ENCODE results near the gene WNT8B. TPM values are rescaled to one million over a fixed set of nuclear protein-coding genes. Genes with fewer than 3 reads are reported as not detected.

WNT8B gene
- total RNA-seq, 1 donor from 2014 or later, result not detected

DNA sequence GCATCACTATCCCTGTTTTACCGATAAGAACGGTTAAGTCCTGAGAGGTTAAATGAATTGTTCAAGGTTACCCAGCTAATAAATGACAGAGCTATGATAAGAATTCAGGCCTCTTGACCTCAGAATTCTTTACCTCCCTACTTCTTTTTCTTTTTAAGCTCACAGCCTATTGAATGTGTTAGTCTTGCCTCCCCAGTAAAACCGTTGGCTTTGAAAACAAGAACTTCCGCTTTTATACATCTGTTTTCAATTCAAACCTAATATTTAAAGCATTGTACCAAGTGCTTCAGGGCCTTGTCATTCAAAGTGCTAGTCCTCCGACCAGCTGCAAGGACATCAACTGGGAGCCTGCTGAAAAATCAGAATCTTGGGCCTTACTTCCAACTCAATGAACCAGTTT, 41.3 kb downstream of the WNT8B start:
- TF ChIP-seq, protein P1, sequence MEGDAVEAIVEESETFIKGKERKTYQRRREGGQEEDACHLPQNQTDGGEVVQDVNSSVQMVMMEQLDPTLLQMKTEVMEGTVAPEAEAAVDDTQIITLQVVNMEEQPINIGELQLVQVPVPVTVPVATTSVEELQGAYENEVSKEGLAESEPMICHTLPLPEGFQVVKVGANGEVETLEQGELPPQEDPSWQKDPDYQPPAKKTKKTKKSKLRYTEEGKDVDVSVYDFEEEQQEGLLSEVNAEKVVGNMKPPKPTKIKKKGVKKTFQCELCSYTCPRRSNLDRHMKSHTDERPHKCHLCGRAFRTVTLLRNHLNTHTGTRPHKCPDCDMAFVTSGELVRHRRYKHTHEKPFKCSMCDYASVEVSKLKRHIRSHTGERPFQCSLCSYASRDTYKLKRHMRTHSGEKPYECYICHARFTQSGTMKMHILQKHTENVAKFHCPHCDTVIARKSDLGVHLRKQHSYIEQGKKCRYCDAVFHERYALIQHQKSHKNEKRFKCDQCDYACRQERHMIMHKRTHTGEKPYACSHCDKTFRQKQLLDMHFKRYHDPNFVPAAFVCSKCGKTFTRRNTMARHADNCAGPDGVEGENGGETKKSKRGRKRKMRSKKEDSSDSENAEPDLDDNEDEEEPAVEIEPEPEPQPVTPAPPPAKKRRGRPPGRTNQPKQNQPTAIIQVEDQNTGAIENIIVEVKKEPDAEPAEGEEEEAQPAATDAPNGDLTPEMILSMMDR (IDR thresholded peaks at IDR 0.05; ENCODE audit: borderline replicate concordance), result no peak
- H3K36me3 ChIP-seq, result peaks cover 94% of the 10 kb centered on the region
- intact Hi-C loops (cut with micrococcal nuclease), result no loop called here

DNA sequence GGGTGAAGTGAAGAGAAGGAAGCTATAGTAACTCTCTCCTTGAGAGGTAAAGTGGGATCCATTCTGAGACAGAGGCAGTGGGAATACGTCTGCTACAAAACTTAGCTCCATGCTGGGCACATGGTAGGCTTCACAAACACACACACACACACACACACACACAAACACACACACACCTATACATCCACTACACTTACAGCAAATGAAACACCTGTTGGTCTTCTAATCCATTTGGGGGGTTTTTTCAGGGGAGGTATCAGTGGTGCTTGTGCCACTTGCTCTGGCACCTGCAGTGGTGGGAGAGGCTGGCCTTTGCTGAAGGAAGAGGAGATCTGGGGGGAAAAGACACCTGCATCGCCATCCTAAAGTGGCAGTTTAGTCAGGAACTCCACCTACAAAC, 42.4 kb downstream of the WNT8B start:
- DNase-seq, result no peak
- intact Hi-C loops (cut with micrococcal nuclease), result no loop called here
- no peak overlapping the region for H3K27ac ChIP-seq (replicated peaks)
- no peaks in the 10 kb centered on the region for H3K4me1 ChIP-seq
- TF ChIP-seq, protein P1 (IDR thresholded peaks at IDR 0.05; ENCODE audit: borderline replicate concordance), result no peak
- H3K9me3 ChIP-seq (replicated peaks), result no peaks in the 10 kb centered on the region
- H3K4me3 ChIP-seq, result no peak overlapping the region
- peaks cover 90% of the 10 kb centered on the region for H3K36me3 ChIP-seq
- no peaks in the 10 kb centered on the region for H3K27me3 ChIP-seq (ENCODE audit: low read depth)

More for the DNA sequence above, 41.3 kb downstream of the WNT8B start:
- H3K27ac ChIP-seq (replicated peaks), result no peak overlapping the region
- H3K4me1 ChIP-seq, result no peaks in the 10 kb centered on the region
- DNase-seq, result no peak
- no peaks in the 10 kb centered on the region for H3K9me3 ChIP-seq (replicated peaks)
- H3K27me3 ChIP-seq (ENCODE audit: low read depth), result no peaks in the 10 kb centered on the region
- H3K4me3 ChIP-seq, result no peak overlapping the region

DNA sequence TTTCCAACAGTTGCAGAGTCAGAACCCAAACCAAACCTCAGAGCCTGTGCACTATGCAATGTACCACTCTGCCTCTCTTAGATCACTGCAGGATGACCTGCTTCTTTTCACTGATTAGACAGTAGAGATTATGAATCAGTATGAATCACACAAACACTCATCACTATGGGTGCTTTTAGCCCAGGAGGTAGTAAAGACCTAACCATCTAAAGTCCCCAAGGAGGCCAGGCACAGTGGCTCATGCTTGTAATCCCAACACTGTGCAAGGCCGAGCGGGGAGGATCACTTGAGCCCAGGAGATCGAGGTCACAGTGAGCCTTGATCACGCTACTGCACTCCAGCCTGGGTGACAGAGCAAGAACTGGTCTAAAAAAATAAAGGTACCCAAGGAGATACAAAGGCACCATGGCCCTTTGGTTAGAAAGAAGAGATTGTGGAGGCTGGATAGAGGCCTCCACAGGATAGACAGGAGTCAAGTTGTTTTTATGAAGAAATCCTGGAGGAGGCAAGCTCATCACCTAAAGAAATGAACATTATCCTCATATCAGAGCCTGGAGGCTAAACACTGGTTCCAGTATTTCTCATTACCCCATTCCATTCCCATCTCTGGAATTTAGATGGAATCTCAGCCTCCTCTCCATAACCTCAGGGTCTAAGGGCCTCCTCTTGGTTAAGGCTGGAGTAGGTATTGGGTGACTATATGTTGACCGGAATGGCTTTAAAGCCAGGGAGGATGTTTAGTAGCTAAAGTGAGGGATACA, 44.0 kb downstream of the WNT8B start:
- Histone ChIP-seq H3K4me3 (no peak overlapping the region), H3K27ac (replicated peaks) (no peak overlapping the region), H3K9me3 (replicated peaks) (no peaks in the 10 kb centered on the region), H3K27me3 (ENCODE audit: low read depth) (no peaks in the 10 kb centered on the region), H3K36me3 (peaks cover 87% of the 10 kb centered on the region), H3K4me1 (no peaks in the 10 kb centered on the region)
- intact Hi-C loops (cut with micrococcal nuclease), result no loop called here
- DNase-seq, result no peak
- TF ChIP-seq, protein P1 (IDR thresholded peaks at IDR 0.05; ENCODE audit: borderline replicate concordance), result no peak

DNA sequence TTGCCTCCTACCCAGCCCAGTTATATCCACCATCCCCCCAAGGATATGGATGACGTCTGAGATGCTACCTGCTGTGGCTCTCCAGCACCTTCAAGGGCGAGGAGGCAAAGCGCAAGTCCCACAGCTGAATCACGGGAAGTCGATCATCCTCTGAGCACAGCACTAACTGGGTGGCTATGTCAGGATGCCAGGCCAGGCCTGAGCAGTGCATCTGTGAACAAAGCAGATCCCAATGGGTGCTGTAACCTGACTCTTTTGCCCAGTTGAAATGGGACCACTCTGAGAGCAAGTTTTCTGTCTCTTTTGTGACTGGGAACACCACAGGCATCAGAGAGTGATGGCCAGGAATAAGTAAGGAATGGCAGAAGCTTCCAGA, 44.5 kb downstream of the WNT8B start:
- no peak overlapping the region for H3K4me3 ChIP-seq
- no peaks in the 10 kb centered on the region for H3K27me3 ChIP-seq (ENCODE audit: low read depth)
- intact Hi-C loops (cut with micrococcal nuclease), result no loop called here
- H3K27ac ChIP-seq (replicated peaks), result no peak overlapping the region
- no peaks in the 10 kb centered on the region for H3K9me3 ChIP-seq (replicated peaks)
- TF ChIP-seq, protein P1 (IDR thresholded peaks at IDR 0.05; ENCODE audit: borderline replicate concordance), result no peak
- no peak for DNase-seq
- no peaks in the 10 kb centered on the region for H3K4me1 ChIP-seq
- H3K36me3 ChIP-seq, result peaks cover 85% of the 10 kb centered on the region

DNA sequence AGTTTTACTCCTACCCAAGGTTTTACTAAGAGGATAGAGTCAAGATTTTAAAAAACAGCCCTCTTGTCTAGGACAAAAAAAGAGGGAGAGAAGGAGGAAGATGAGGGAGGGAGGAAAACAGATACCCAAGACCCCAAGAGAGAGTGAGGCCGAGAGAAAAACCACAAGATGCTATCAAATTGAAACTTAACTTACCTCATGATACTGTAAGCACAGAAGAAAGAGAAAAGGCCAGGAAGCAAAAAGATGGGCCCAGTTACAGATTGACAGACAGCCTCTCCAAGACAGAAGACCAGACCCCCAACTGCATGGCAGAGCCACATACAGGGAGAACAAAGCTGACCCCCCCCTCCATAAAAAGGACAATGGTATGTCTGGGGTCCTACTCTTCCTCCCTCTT, 45.5 kb downstream of the WNT8B start:
- H3K9me3 ChIP-seq (replicated peaks), result no peaks in the 10 kb centered on the region
- H3K27me3 ChIP-seq (ENCODE audit: low read depth), result no peaks in the 10 kb centered on the region
- intact Hi-C loops (cut with micrococcal nuclease), result no loop called here
- no peak overlapping the region for H3K4me3 ChIP-seq
- no peak overlapping the region for H3K27ac ChIP-seq (replicated peaks)
- no peaks in the 10 kb centered on the region for H3K4me1 ChIP-seq
- H3K36me3 ChIP-seq, result peaks cover 90% of the 10 kb centered on the region
- TF ChIP-seq, protein P1 (IDR thresholded peaks at IDR 0.05; ENCODE audit: borderline replicate concordance), result no peak
- DNase-seq, result no peak

All from left ventricle myocardium inferior (tissue), 1 donor.